ENCODE measurements around the gene PACSIN3. TPM values are rescaled to one million over a fixed set of nuclear protein-coding genes. Genes with fewer than 3 reads are reported as not detected.

PACSIN3 gene
- total and polyA plus RNA-seq, 2 of the 13 experiments (the other 11 are each of a cell fraction or from before 2014, with no cell fraction given): 47.9 to 93.3 TPM

GRCh38 chr11:47152953-47153950 lies 33.0 kb downstream of the PACSIN3 start (continued):
- no peak for TF ChIP-seq CHD2 (IDR thresholded peaks at IDR 0.05; ENCODE audit: low read depth, low read length)
- TF ChIP-seq SMAD9 (CRISPR knock-in tag; IDR thresholded peaks at IDR 0.05): no peak
- TF ChIP-seq ZNF547 (CRISPR knock-in tag; IDR thresholded peaks at IDR 0.05): no peak
- TF ChIP-seq ARNT (IDR thresholded peaks at IDR 0.05): no peak
- TF ChIP-seq MAF1 (CRISPR knock-in tag; IDR thresholded peaks at IDR 0.05; ENCODE audit: borderline replicate concordance): no peak
- TF ChIP-seq ZSCAN30 (CRISPR knock-in tag; IDR thresholded peaks at IDR 0.05): no peak
- peak; percentile 53 for TF ChIP-seq YY1 (IDR thresholded peaks at IDR 0.05; ENCODE audit: insufficient read depth, insufficient replicate concordance, low read depth, low read length)
- TF ChIP-seq ZFP1 (CRISPR knock-in tag; IDR thresholded peaks at IDR 0.05): no peak
- no peak for TF ChIP-seq ZNF883 (CRISPR knock-in tag; IDR thresholded peaks at IDR 0.05; ENCODE audit: not compliant biosample characterization)
- TF ChIP-seq PATZ1 (CRISPR knock-in tag; IDR thresholded peaks at IDR 0.05): 0 out of 2 replicates have a peak, but pooled peaks have one; percentile 13
- TF ChIP-seq ZNF430 (CRISPR knock-in tag; IDR thresholded peaks at IDR 0.05): no peak
- no peak for TF ChIP-seq TP53 (CRISPR knock-in tag; conservative IDR thresholded peaks at IDR 0.05)
- TF ChIP-seq PCBP2 (optimal IDR thresholded peaks at IDR 0.05; ENCODE audit: low read depth, low read length, poor library complexity, severe bottlenecking): no peak
- TF ChIP-seq SRSF1 (optimal IDR thresholded peaks at IDR 0.05; ENCODE audit: low read depth, low read length): no peak
- TF ChIP-seq NFIC (IDR thresholded peaks at IDR 0.05; ENCODE audit: low read length): no peak
- TF ChIP-seq SP2 (CRISPR knock-in tag; IDR thresholded peaks at IDR 0.05): no peak
- TF ChIP-seq HES4 (CRISPR knock-in tag; IDR thresholded peaks at IDR 0.05; ENCODE audit: borderline replicate concordance): no peak
- TF ChIP-seq REL (CRISPR knock-in tag; conservative IDR thresholded peaks at IDR 0.05): no peak
- TF ChIP-seq ZNF580 (CRISPR knock-in tag; IDR thresholded peaks at IDR 0.05; ENCODE audit: borderline replicate concordance, low read depth): 0 out of 2 replicates have a peak, but pooled peaks have one; percentile 77
- TF ChIP-seq ZNF205 (CRISPR knock-in tag; IDR thresholded peaks at IDR 0.05): no peak
- TF ChIP-seq YEATS4 (CRISPR knock-in tag; IDR thresholded peaks at IDR 0.05; ENCODE audit: borderline replicate concordance): no peak
- TF ChIP-seq GLI4 (CRISPR knock-in tag; IDR thresholded peaks at IDR 0.05; ENCODE audit: borderline replicate concordance): no peak
- TF ChIP-seq BCL3 (CRISPR knock-in tag; IDR thresholded peaks at IDR 0.05): no peak
- TF ChIP-seq ZNF788 (CRISPR knock-in tag; IDR thresholded peaks at IDR 0.05; ENCODE audit: borderline replicate concordance): no peak
- TF ChIP-seq ZNF160 (CRISPR knock-in tag; IDR thresholded peaks at IDR 0.05): no peak
- TF ChIP-seq CBX1 (IDR thresholded peaks at IDR 0.05; ENCODE audit: low read depth): no peak
- no peak for TF ChIP-seq MTA1 (CRISPR knock-in tag; IDR thresholded peaks at IDR 0.05; ENCODE audit: borderline replicate concordance)
- TF ChIP-seq MXD3 (CRISPR knock-in tag; IDR thresholded peaks at IDR 0.05): no peak
